Prostate gland (tissue), 2 donors: ENCODE measurements around the gene EIPR1.

Source experiments
- CTCF ChIP-seq, 4 experiments: fragments of 200-600 bp in 2 of 4; fragments of 450-650 bp in 2 of 4; sonication (generic) in 2 of 4; IDR thresholded peaks; 1 replicate in 3 of 4; 2 replicates in 1 of 4; pipeline ENCODE4 v1.5.1; 2016 to 2019; ENCODE audit warnings: antibody characterized with exemption in 4 of 4, mild to moderate bottlenecking in 2 of 4, moderate library complexity in 2 of 4
- POLR2AphosphoS5 ChIP-seq: sonication (generic); formaldehyde crosslinking; IDR thresholded peaks from one replicate; pipeline ENCODE4 v1.6.1; 2017; ENCODE audit warnings: antibody characterized with exemption

- TF ChIP-seq CTCF (IDR thresholded peaks at IDR 0.05) (no peak), POLR2AphosphoS5 (no peak)
Observed at GRCh38 chr2:3322311-3322970, 55.2 kb downstream of the EIPR1 start.
